SH-SY5Y (cell line): Measurements from ENCODE around the gene WDR7.

Experiments used
- GATA2 ChIP-seq: IDR thresholded peaks from 2 replicates; pipeline ENCODE4 v1.6.1; 2011; ENCODE audit warnings: mild to moderate bottlenecking, low read depth, low read length
- GATA3 ChIP-seq: IDR thresholded peaks from 2 replicates; pipeline ENCODE4 v1.6.1; 2011; ENCODE audit warnings: low read depth, mild to moderate bottlenecking, low read length, moderate library complexity

DNA sequence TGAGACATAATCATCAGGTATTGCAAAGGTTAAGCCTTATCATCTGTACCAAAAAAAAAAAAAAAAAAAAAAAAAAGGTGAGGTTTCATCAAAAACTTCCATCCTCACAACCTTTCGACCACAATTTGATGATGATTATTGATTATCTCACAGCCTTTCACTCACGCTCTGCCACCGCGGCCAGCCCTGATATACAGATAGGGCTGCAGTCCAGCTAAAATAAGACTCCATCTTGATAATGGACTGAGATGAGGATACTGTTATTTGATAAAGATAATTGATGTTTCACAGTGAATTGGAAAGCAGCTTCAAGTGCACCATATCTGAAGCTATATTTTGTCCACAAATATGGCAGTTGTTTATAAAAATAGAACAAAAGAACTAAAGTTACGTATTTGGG is 336.1 kb downstream of the WDR7 start:
- TF ChIP-seq GATA3 (peak; percentile 71), GATA2 (peak; percentile 75)
